GM23338 (cell line): Measurements from ENCODE around the gene ATP6V1A. TPM values are rescaled to one million over a fixed set of nuclear protein-coding genes. Genes with fewer than 3 reads are reported as not detected.

Source experiments
- ATAC-seq: fragments of 200-7000 bp; cut with Tn5 transposase; 3 replicates; pipeline ENCODE4 v1.9.1; 2020
- DNase-seq: peaks from one replicate; pipeline ENCODE4 v3.0.0-alpha.2; 2015; ENCODE audit warnings: low spot score
- H2AFZ ChIP-seq: fragments of 200-600 bp; sonication (generic); 2 replicates; pipeline ENCODE4 v1.8.0; 2016; ENCODE audit warnings: antibody characterized with exemption, mild to moderate bottlenecking, moderate library complexity
- H3F3A ChIP-seq: fragments of 200-600 bp; sonication (generic); replicated peaks from 2 replicates; pipeline ENCODE4 v1.8.0; 2017; ENCODE audit warnings: antibody characterized with exemption, mixed run types, low read depth
- H3K27ac ChIP-seq: fragments of 200-600 bp; sonication (generic); 2 replicates; pipeline ENCODE4 v1.6.1; 2016; ENCODE audit warnings: low read depth
- H3K27me3 ChIP-seq: fragments of 200-600 bp; sonication (generic); 2 replicates; pipeline ENCODE4 v1.8.0; 2016; ENCODE audit warnings: mild to moderate bottlenecking, mixed run types, moderate library complexity; ENCODE audit not compliant: insufficient read depth
- H3K36me3 ChIP-seq: fragments of 200-600 bp; sonication (generic); 2 replicates; pipeline ENCODE4 v1.8.0; 2016; ENCODE audit warnings: mild to moderate bottlenecking; ENCODE audit not compliant: insufficient read depth
- H3K4me1 ChIP-seq: fragments of 200-600 bp; sonication (generic); 2 replicates; pipeline ENCODE4 v1.8.0; 2016; ENCODE audit warnings: mild to moderate bottlenecking, moderate library complexity; ENCODE audit not compliant: insufficient read depth
- H3K4me2 ChIP-seq: fragments of 200-600 bp; sonication (generic); 2 replicates; pipeline ENCODE4 v1.7.1; 2017; ENCODE audit warnings: mixed run types
- H3K4me3 ChIP-seq: fragments of 200-600 bp; sonication (generic); 2 replicates; pipeline ENCODE4 v1.6.1; 2016; ENCODE audit warnings: mixed run types
- H3K79me2 ChIP-seq: fragments of 200-600 bp; sonication (generic); replicated peaks from 2 replicates; pipeline ENCODE4 v1.8.0; 2017; ENCODE audit warnings: mild to moderate bottlenecking; ENCODE audit not compliant: insufficient read depth
- H3K9me2 ChIP-seq: fragments of 200-600 bp; sonication (generic); 2 replicates; pipeline ENCODE4 v1.8.0; 2017; ENCODE audit not compliant: insufficient read depth
- H4K20me1 ChIP-seq: fragments of 200-600 bp; sonication (generic); replicated peaks from 2 replicates; pipeline ENCODE4 v1.8.0; 2017; ENCODE audit warnings: mild to moderate bottlenecking; ENCODE audit not compliant: insufficient read depth
- H3K27ac Mint-ChIP-seq: 2 replicates; pipeline ENCODE4 v1.8.0; 2020; ENCODE audit warnings: inconsistent platforms, mild to moderate bottlenecking, moderate library complexity, mixed read lengths
- H3K27me3 Mint-ChIP-seq: 3 replicates; pipeline ENCODE4 v1.8.0; 2022; ENCODE audit warnings: low read depth, mild to moderate bottlenecking, moderate library complexity, mixed read lengths, inconsistent platforms; ENCODE audit not compliant: insufficient read depth, poor library complexity
- H3K36me3 Mint-ChIP-seq: 3 replicates; pipeline ENCODE4 v1.8.0; 2021; ENCODE audit warnings: low read depth, mild to moderate bottlenecking, inconsistent platforms, moderate library complexity, mixed read lengths
- H3K4me1 Mint-ChIP-seq: 3 replicates; pipeline ENCODE4 v1.8.0; 2020; ENCODE audit warnings: mild to moderate bottlenecking, inconsistent platforms, mixed read lengths
- H3K4me3 Mint-ChIP-seq: 3 replicates; pipeline ENCODE4 v1.8.0; 2021; ENCODE audit warnings: moderate library complexity, mild to moderate bottlenecking, inconsistent platforms, mixed read lengths
- H3K9me3 Mint-ChIP-seq: 3 replicates; pipeline ENCODE4 v1.8.0; 2020; ENCODE audit warnings: moderate library complexity, mild to moderate bottlenecking, inconsistent platforms, mixed read lengths
- CREB1 ChIP-seq: fragments of 250-450 bp; sonication (Bioruptor Pico); IDR thresholded peaks from 2 replicates; pipeline ENCODE4 v1.5.0; 2020; ENCODE audit warnings: low read depth, mild to moderate bottlenecking, moderate library complexity
- ETS1 ChIP-seq: IDR thresholded peaks from 2 replicates; pipeline ENCODE4 v1.6.1; 2016; ENCODE audit warnings: antibody characterized with exemption
- EZH2 ChIP-seq: fragments of 200-600 bp; sonication (generic); IDR thresholded peaks from one replicate; pipeline ENCODE4 v1.8.0; 2017; ENCODE audit warnings: antibody characterized with exemption, mild to moderate bottlenecking, low read depth; ENCODE audit not compliant: unreplicated experiment
- EZH2phosphoT487 ChIP-seq: fragments of 200-600 bp; sonication (generic); IDR thresholded peaks from one replicate; pipeline ENCODE4 v1.8.1; 2018; ENCODE audit warnings: antibody characterized with exemption; ENCODE audit not compliant: unreplicated experiment
- JUNB ChIP-seq: IDR thresholded peaks from one replicate; pipeline ENCODE4 v1.6.1; 2016; ENCODE audit warnings: antibody characterized with exemption; ENCODE audit not compliant: unreplicated experiment
- NANOG ChIP-seq: IDR thresholded peaks from 2 replicates; pipeline ENCODE4 v1.6.1; 2016; ENCODE audit warnings: antibody characterized with exemption, borderline replicate concordance
- POLR2AphosphoS5 ChIP-seq: IDR thresholded peaks from 2 replicates; pipeline ENCODE4 v1.6.1; 2016; ENCODE audit warnings: antibody characterized with exemption, low read depth
- STAT1 ChIP-seq: IDR thresholded peaks from one replicate; pipeline ENCODE4 v1.6.1; 2016; ENCODE audit warnings: antibody characterized with exemption; ENCODE audit not compliant: unreplicated experiment
- ZNF114 ChIP-seq: fragments of 250-450 bp; sonication (Bioruptor Pico); IDR thresholded peaks from 2 replicates; pipeline ENCODE4 v1.5.0; 2020; ENCODE audit warnings: mild to moderate bottlenecking, moderate library complexity
- polyA plus RNA-seq: library from polyadenylated mRNA; unstranded; fragments of >200 nt; fragmentation: Nextera tagmentation; extraction: Ambion mirVana; gene quantifications from 2 replicates; pipeline ENCODE4 v1.2.1, GENCODE V29; 2016
- total RNA-seq: library from RNA; depleted of rRNA; stranded (reverse); fragments of >200 nt; shearing (Covaris generic); gene quantifications from 2 replicates; pipeline ENCODE4 v1.2.3, GENCODE V29; 2014
- TF ChIP-seq, protein P1 (sequence below), 2 experiments: fragments of 200-600 bp in 1 of 2; sonication (generic) in 1 of 2; conservative IDR thresholded peaks; 2 replicates each; pipeline versions ENCODE4 v1.5.1 to v1.6.1; 2016 to 2017; ENCODE audit warnings: antibody characterized with exemption in 2 of 2, low read depth in 2 of 2, mild to moderate bottlenecking in 2 of 2, moderate library complexity in 1 of 2

ATP6V1A gene
- total and polyA plus RNA-seq, 2 experiments from 2014 or later = 38.0 to 87.3 TPM

- TF ChIP-seq CREB1 (CRISPR knock-in tag) (no peak), ETS1 (no peak), JUNB (no peak), EZH2phosphoT487 (no peak), EZH2 (no peak), ZNF114 (CRISPR knock-in tag) (no peak)
Measured at GRCh38 chr3:113698213-113698742, 48.6 kb upstream of the ATP6V1A start (continued).

DNA sequence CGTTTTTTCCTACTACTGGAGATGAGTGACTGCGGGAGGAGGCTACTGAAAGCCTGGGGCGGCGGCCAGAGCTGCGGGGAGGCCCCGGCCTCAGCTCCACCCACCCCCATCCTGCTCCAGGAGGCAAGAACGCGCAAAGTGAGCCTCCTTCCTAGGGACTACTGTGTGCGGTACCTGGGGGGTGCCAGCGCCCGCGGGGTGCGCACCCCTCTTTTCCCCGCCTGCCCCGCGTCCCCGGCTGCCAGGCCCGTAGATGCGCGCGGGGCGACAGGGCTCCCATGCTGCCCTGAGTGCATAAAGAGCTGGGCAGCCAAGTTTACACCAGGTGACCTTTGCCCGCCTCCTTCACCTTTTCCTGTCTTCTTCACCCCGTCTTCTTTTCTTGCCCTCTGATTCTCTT is 47.9 kb upstream of the ATP6V1A start:
- Histone ChIP-seq H3K27ac (peak overlapping the region; percentile 34; the same call in 1 of the 2 replicates), H3K4me3 (peak overlapping the region; percentile 62), H4K20me1 (no peaks in the 10 kb centered on the region), H3K27me3 (no peaks in the 10 kb centered on the region), H2AFZ (peak overlapping the region; percentile 95), H3K79me2 (peaks cover 18% of the 10 kb centered on the region), H3K4me2 (peak overlapping the region; percentile 86), H3F3A (no peaks in the 10 kb centered on the region; the same call in 1 of the 2 replicates), H3K36me3 (no peaks in the 10 kb centered on the region), H3K9me2 (no peaks in the 10 kb centered on the region), H3K4me1 (peaks cover 18% of the 10 kb centered on the region)
- Mint-ChIP-seq H3K27me3 (peaks cover 2% of the 10 kb centered on the region), H3K9me3 (no peaks in the 10 kb centered on the region), H3K27ac (peak overlapping the region; percentile 77; the same call in 1 of the 2 replicates), H3K4me3 (no peak overlapping the region; the same call in 1 of the 3 replicates), H3K36me3 (peaks cover 3% of the 10 kb centered on the region; the same call in 1 of the 3 replicates), H3K4me1 (peaks cover 13% of the 10 kb centered on the region)
- TF ChIP-seq STAT1 (no peak), POLR2AphosphoS5 (peak; percentile 55), ZNF114 (CRISPR knock-in tag) (no peak)
- DNase-seq = peak; percentile 71
- peak; percentile 18 for ATAC-seq

DNA sequence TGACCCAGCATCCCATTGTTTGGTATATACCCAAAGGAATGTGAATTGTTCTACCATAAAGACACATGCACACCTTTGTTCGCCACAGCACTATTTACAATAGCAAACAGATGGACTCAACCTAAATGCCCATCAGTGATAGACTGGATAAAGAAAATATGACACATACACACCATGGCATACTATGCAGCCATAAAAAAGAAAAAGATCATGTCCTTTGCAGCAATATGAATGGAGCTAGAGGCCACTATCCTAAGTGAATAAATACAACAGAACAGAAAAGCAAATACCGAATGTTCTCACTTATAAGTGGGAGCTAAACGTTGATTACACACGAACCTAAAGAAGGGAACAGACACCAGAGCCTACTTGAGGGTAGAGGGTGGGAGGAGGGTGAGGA is 39.0 kb upstream of the ATP6V1A start:
- H3K27me3 ChIP-seq = no peaks in the 10 kb centered on the region
- no peak overlapping the region for H3K4me3 ChIP-seq
- Mint-ChIP-seq H3K4me1 (no peaks in the 10 kb centered on the region), H3K9me3 (no peaks in the 10 kb centered on the region), H3K27ac (no peak overlapping the region), H3K27me3 (peaks cover 3% of the 10 kb centered on the region), H3K36me3 (no peaks in the 10 kb centered on the region), H3K4me3 (no peak overlapping the region)
- no peaks in the 10 kb centered on the region for H3K36me3 ChIP-seq
- H3F3A ChIP-seq = no peaks in the 10 kb centered on the region
- no peak overlapping the region for H3K4me2 ChIP-seq
- no peak overlapping the region for H3K27ac ChIP-seq
- no peak overlapping the region for H2AFZ ChIP-seq
- H3K9me2 ChIP-seq = no peaks in the 10 kb centered on the region
- TF ChIP-seq, protein P1, sequence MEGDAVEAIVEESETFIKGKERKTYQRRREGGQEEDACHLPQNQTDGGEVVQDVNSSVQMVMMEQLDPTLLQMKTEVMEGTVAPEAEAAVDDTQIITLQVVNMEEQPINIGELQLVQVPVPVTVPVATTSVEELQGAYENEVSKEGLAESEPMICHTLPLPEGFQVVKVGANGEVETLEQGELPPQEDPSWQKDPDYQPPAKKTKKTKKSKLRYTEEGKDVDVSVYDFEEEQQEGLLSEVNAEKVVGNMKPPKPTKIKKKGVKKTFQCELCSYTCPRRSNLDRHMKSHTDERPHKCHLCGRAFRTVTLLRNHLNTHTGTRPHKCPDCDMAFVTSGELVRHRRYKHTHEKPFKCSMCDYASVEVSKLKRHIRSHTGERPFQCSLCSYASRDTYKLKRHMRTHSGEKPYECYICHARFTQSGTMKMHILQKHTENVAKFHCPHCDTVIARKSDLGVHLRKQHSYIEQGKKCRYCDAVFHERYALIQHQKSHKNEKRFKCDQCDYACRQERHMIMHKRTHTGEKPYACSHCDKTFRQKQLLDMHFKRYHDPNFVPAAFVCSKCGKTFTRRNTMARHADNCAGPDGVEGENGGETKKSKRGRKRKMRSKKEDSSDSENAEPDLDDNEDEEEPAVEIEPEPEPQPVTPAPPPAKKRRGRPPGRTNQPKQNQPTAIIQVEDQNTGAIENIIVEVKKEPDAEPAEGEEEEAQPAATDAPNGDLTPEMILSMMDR (conservative IDR thresholded peaks at IDR 0.05; ENCODE audit: low read depth in 2 of 2) = no peak
- TF ChIP-seq ZNF114 (CRISPR knock-in tag) = no peak
- no peak for TF ChIP-seq NANOG
- TF ChIP-seq STAT1 = no peak
- TF ChIP-seq ETS1 = no peak
- no peak for TF ChIP-seq JUNB
- no peaks in the 10 kb centered on the region for H3K4me1 ChIP-seq
- H4K20me1 ChIP-seq = no peaks in the 10 kb centered on the region
- DNase-seq = no peak
- H3K79me2 ChIP-seq = no peaks in the 10 kb centered on the region
- ATAC-seq = no peak
